AG04450 (cell line): ENCODE results near the gene UBA1. TPM values are rescaled to one million over a fixed set of nuclear protein-coding genes. Genes with fewer than 3 reads are reported as not detected.
"Not testable (repeated sequence)": the region's sequence is repeated elsewhere in the genome, so short reads cannot be mapped to it uniquely, and the experiment has no call there.

ENCODE experiments used
- CTCF ChIA-PET: fragments of 300-600, 350-600 bp; formaldehyde crosslinking; extraction: SDS; loops from one replicate; lab custom pipeline; 2022; ENCODE audit warnings: antibody characterized with exemption, inconsistent platforms; lab: Charles Lee
- POLR2A ChIA-PET: fragments of 350-600 bp; formaldehyde crosslinking; extraction: SDS; loops from one replicate; lab custom pipeline; 2021; ENCODE audit warnings: antibody characterized with exemption, inconsistent platforms; lab: Yijun Ruan, JAX
- DNase-seq: peaks from one replicate; pipeline ENCODE4 v3.0.0-alpha.2; 2011; ENCODE audit warnings: low read depth, low spot score
- H3K27ac ChIP-seq: one replicate; pipeline ENCODE4 v1.5.1; 2012; ENCODE audit warnings: low read depth, low read length, control low read depth
- H3K27me3 ChIP-seq: one replicate; pipeline ENCODE4 v1.6.0; 2012; ENCODE audit warnings: low read length; ENCODE audit not compliant: control insufficient read depth, insufficient read depth
- H3K4me3 ChIP-seq: 2 replicates; pipeline ENCODE4 v1.5.1; 2011; ENCODE audit warnings: mild to moderate bottlenecking, low read depth, low read length, control low read depth
- H3K9me3 ChIP-seq: 2 replicates; pipeline ENCODE4 v1.5.1; 2012; ENCODE audit warnings: low read length; ENCODE audit not compliant: control insufficient read depth, insufficient read depth
- CTCF ChIP-seq: IDR thresholded peaks from 2 replicates; pipeline ENCODE4 v1.5.1; 2011; ENCODE audit warnings: low read depth, low read length, control low read depth, inconsistent platforms
- polyA plus RNA-seq: library from polyadenylated mRNA; depleted of rRNA; stranded (reverse); fragments of >200 nt; gene quantifications from 2 replicates; pipeline ENCODE4 v1.2.3, GENCODE V29; 2011; rRNA removed

The UBA1 gene
- polyA plus RNA-seq, 1 experiment, result 196 TPM

- Histone ChIP-seq H3K9me3 (no peaks in the 10 kb centered on the region), H3K27ac (no peak overlapping the region), H3K4me3 (no peak overlapping the region), H3K27me3 (no peaks in the 10 kb centered on the region)
- POLR2A ChIA-PET, result interaction anchor here (0.6 kb wide), 2 partner anchors 12 to 97 kb away, joined by 3 read pairs; no protein-coding TSS in a partner anchor
- DNase-seq, result no peak
- CTCF ChIA-PET, result no interaction called here
- TF ChIP-seq CTCF, result no peak
Measured at GRCh38 chrX:47247206-47247998, 53.8 kb downstream of the UBA1 start.

GRCh38 chrX:47247999-47248320 lies 54.3 kb downstream of the UBA1 start:
- H3K27me3 ChIP-seq, result no peaks in the 10 kb centered on the region
- no peaks in the 10 kb centered on the region for H3K9me3 ChIP-seq
- no peak overlapping the region for H3K4me3 ChIP-seq
- DNase-seq, result no peak
- H3K27ac ChIP-seq, result no peak overlapping the region
- ChIA-PET POLR2A (no interaction called here), CTCF (no interaction called here)
- TF ChIP-seq CTCF, result no peak

- no peak for TF ChIP-seq CTCF
- no peaks in the 10 kb centered on the region for H3K27me3 ChIP-seq
- no peaks in the 10 kb centered on the region for H3K9me3 ChIP-seq
- no peak for DNase-seq
- ChIA-PET CTCF (no interaction called here), POLR2A (no interaction called here)
- H3K4me3 ChIP-seq, result no peak overlapping the region
- H3K27ac ChIP-seq, result no peak overlapping the region
Measured at GRCh38 chrX:47248576-47248975, 54.9 kb downstream of the UBA1 start.

GRCh38 chrX:47250017-47250347 lies 56.4 kb downstream of the UBA1 start:
- Histone ChIP-seq H3K27ac (no peak overlapping the region), H3K4me3 (no peak overlapping the region), H3K27me3 (no peaks in the 10 kb centered on the region), H3K9me3 (no peaks in the 10 kb centered on the region)
- no peak for DNase-seq
- ChIA-PET CTCF (no interaction called here), POLR2A (no interaction called here)
- TF ChIP-seq CTCF, result no peak

- H3K27ac ChIP-seq, H3K27me3 ChIP-seq, POLR2A ChIA-PET, DNase-seq, CTCF ChIA-PET, H3K9me3 ChIP-seq, H3K4me3 ChIP-seq: not testable (repeated sequence)
Measured at GRCh38 chrX:47257620-47258019, 64.0 kb downstream of the UBA1 start.

Other genes starting within 250 kb of the UBA1 start
- 1.7 and 2.1 TPM in 2 replicates for gene RGN, start 115.4 kb upstream of the UBA1 start, polyA plus RNA-seq
- 51.1 and 56.5 TPM in 2 replicates for gene NDUFB11, start 49.1 kb upstream of the UBA1 start, polyA plus RNA-seq
- 19.6 and 23.1 TPM in 2 replicates for gene RBM10, start 48.6 kb upstream of the UBA1 start, polyA plus RNA-seq
- gene CDK16, start 24.9 kb downstream of the UBA1 start, polyA plus RNA-seq, result 89.9 and 106 TPM in 2 replicates
- 31.5 and 41.3 TPM in 2 replicates for gene USP11, start 39.2 kb downstream of the UBA1 start, polyA plus RNA-seq
- gene ZNF157, start 176.7 kb downstream of the UBA1 start, polyA plus RNA-seq, result 0.07 and 0.10 TPM in 2 replicates